Keratinocyte (primary cell): ENCODE data around the gene SIX3. TPM values are rescaled to one million over a fixed set of nuclear protein-coding genes. Genes with fewer than 3 reads are reported as not detected.

Experiments
- DNase-seq: peaks from one replicate; pipeline ENCODE4 v3.0.0-alpha.2; 2011; ENCODE audit warnings: low read depth, missing footprints, low spot score
- FAIRE-seq: peaks from 2 replicates; lab custom pipeline; 2011; peaks lifted over from hg19 to GRCh38; lab: Jason Lieb, UNC
- H2AFZ ChIP-seq: 2 replicates; pipeline ENCODE4 v1.6.0; 2012; ENCODE audit warnings: low read length, control low read depth, inconsistent platforms; ENCODE audit not compliant: control insufficient read depth
- H3K27ac ChIP-seq: 2 replicates; pipeline ENCODE4 v1.5.1; 2011; ENCODE audit warnings: low read length; ENCODE audit not compliant: control insufficient read depth, insufficient read depth
- H3K27me3 ChIP-seq: 3 replicates; pipeline ENCODE4 v1.6.0; 2011; ENCODE audit warnings: low read length; ENCODE audit not compliant: control insufficient read depth, insufficient read depth; ENCODE audit errors: extremely low read depth
- H3K36me3 ChIP-seq, 2 experiments: 2 replicates in 1 of 2; 3 replicates in 1 of 2; pipeline ENCODE4 v1.5.1; 2011; ENCODE audit warnings: low read length in 2 of 2, mild to moderate bottlenecking in 1 of 2; ENCODE audit not compliant: control insufficient read depth in 2 of 2, insufficient read depth in 2 of 2; ENCODE audit errors: extremely low read depth in 1 of 2
- H3K4me1 ChIP-seq: 3 replicates; pipeline ENCODE4 v1.5.1; 2011; ENCODE audit warnings: low read length; ENCODE audit not compliant: control insufficient read depth, insufficient read depth; ENCODE audit errors: extremely low read depth
- H3K4me2 ChIP-seq: 3 replicates; pipeline ENCODE4 v1.6.0; 2011; ENCODE audit warnings: low read depth, low read length; ENCODE audit not compliant: control insufficient read depth, insufficient read depth; ENCODE audit errors: extremely low read depth
- H3K4me3 ChIP-seq, 3 experiments: fragments of 200-600 bp in 1 of 3; sonication (generic) in 1 of 3; 2 replicates in 2 of 3; 3 replicates in 1 of 3; pipeline ENCODE4 v1.5.1; 2011 to 2016; ENCODE audit warnings: low read length in 3 of 3, mild to moderate bottlenecking in 3 of 3, control low read depth in 2 of 3, inconsistent platforms in 1 of 3, low read depth in 1 of 3, mixed read lengths in 1 of 3, mixed run types in 1 of 3, moderate library complexity in 1 of 3; ENCODE audit not compliant: control insufficient read depth in 2 of 3, insufficient read depth in 2 of 3; ENCODE audit errors: extremely low read depth in 1 of 3
- H3K79me2 ChIP-seq: 2 replicates; pipeline ENCODE4 v1.6.0; 2012; ENCODE audit warnings: low read length; ENCODE audit not compliant: control insufficient read depth, insufficient read depth
- H3K9ac ChIP-seq: 3 replicates; pipeline ENCODE4 v1.6.0; 2011; ENCODE audit warnings: low read length; ENCODE audit not compliant: control insufficient read depth, insufficient read depth; ENCODE audit errors: extremely low read depth
- H3K9me1 ChIP-seq: 3 replicates; pipeline ENCODE4 v1.6.0; 2011; ENCODE audit warnings: low read length; ENCODE audit not compliant: control insufficient read depth, insufficient read depth; ENCODE audit errors: extremely low read depth
- H3K9me3 ChIP-seq: 2 replicates; pipeline ENCODE4 v1.5.1; 2012; ENCODE audit warnings: low read depth, low read length; ENCODE audit not compliant: control insufficient read depth
- H4K20me1 ChIP-seq: 3 replicates; pipeline ENCODE4 v1.6.0; 2011; ENCODE audit warnings: low read length; ENCODE audit not compliant: control insufficient read depth, insufficient read depth; ENCODE audit errors: extremely low read depth
- CTCF ChIP-seq, 3 experiments: IDR thresholded peaks in 1 of 3; conservative IDR thresholded peaks in 1 of 3; optimal IDR thresholded peaks in 1 of 3; 2 replicates in 2 of 3; 3 replicates in 1 of 3; pipeline versions ENCODE3 to v1.5.1; 2011; ENCODE audit warnings: low read length in 3 of 3, mild to moderate bottlenecking in 3 of 3, moderate library complexity in 2 of 3, control low read depth in 1 of 3, inconsistent platforms in 1 of 3; ENCODE audit not compliant: insufficient read depth in 2 of 3; ENCODE audit errors: extremely low read depth in 1 of 3
- EZH2 ChIP-seq: IDR thresholded peaks from one replicate; pipeline ENCODE4 v1.6.1; 2012; ENCODE audit warnings: inconsistent platforms, mild to moderate bottlenecking, low read length, moderate library complexity
- dilution Hi-C: fragments of 300-500 bp; cut with MboI; formaldehyde crosslinking; loops from one replicate; pipeline ENCODE4 v1.7.0; 2020; ENCODE audit warnings: low sequenced_read_pairs; ENCODE audit not compliant: extremely low pct_ligation_motif_present
- polyA plus RNA-seq, 5 experiments: library from polyadenylated mRNA; depleted of rRNA in 3 of 5; stranded (reverse) in 3 of 5; stranded (forward) in 1 of 5; unstranded in 1 of 5; fragments of >200 nt; gene quantifications; 1 replicate in 1 of 5; 2 replicates in 3 of 5; 3 replicates in 1 of 5; pipeline versions ENCODE4 v1.2.1 to v1.2.3, GENCODE V29; 2011 to 2012; ENCODE audit warnings: missing spikeins in 2 of 5, low read depth in 1 of 5, low replicate concordance in 1 of 5

The SIX3 gene
- polyA plus RNA-seq, 1 donor (not counting 4 experiments of a cell fraction or from before 2014, with no cell fraction given), result not detected

GRCh38 chr2:44980751-44981713 lies 39.5 kb downstream of the SIX3 start:
- no peak for FAIRE-seq
- dilution Hi-C loops, result no loop called here
- Histone ChIP-seq H3K27ac (no peak overlapping the region), H3K4me1 (no peaks in the 10 kb centered on the region), H3K9me1 (no peaks in the 10 kb centered on the region), H3K9ac (no peak overlapping the region), H3K4me3 (no peak overlapping the region), H3K36me3 (no peaks in the 10 kb centered on the region), H4K20me1 (no peaks in the 10 kb centered on the region), H3K27me3 (peaks cover 5% of the 10 kb centered on the region), H3K79me2 (no peaks in the 10 kb centered on the region), H2AFZ (no peak overlapping the region), H3K9me3 (no peaks in the 10 kb centered on the region), H3K4me2 (no peak overlapping the region)
- TF ChIP-seq CTCF (optimal IDR thresholded peaks at IDR 0.05 in 1 of 3, IDR thresholded peaks at IDR 0.05 in 1 of 3, conservative IDR thresholded peaks at IDR 0.05 in 1 of 3; ENCODE audit: extremely low read depth in 1 of 3, insufficient read depth in 2 of 3, low read length in 3 of 3), result no peak
- no peak for TF ChIP-seq EZH2
- no peak for DNase-seq

GRCh38 chr2:44981714-44982108 lies 40.2 kb downstream of the SIX3 start:
- no peak overlapping the region for H2AFZ ChIP-seq
- H3K4me2 ChIP-seq, result peak overlapping the region; percentile 29

More at GRCh38 chr2:44981714-44982108, 40.2 kb downstream of the SIX3 start:
- TF ChIP-seq CTCF (optimal IDR thresholded peaks at IDR 0.05 in 1 of 3, IDR thresholded peaks at IDR 0.05 in 1 of 3, conservative IDR thresholded peaks at IDR 0.05 in 1 of 3; ENCODE audit: extremely low read depth in 1 of 3, insufficient read depth in 2 of 3, low read length in 3 of 3), result peak; percentile 84 to 97 (median 88)
- TF ChIP-seq EZH2, result no peak
- Histone ChIP-seq H3K9me3 (no peaks in the 10 kb centered on the region), H3K36me3 (no peaks in the 10 kb centered on the region), H3K9me1 (no peaks in the 10 kb centered on the region), H3K9ac (no peak overlapping the region), H3K27me3 (peaks cover 5% of the 10 kb centered on the region), H3K4me1 (no peaks in the 10 kb centered on the region), H3K4me3 (no peak overlapping the region), H4K20me1 (no peaks in the 10 kb centered on the region), H3K27ac (no peak overlapping the region), H3K79me2 (no peaks in the 10 kb centered on the region)
- no peak for DNase-seq
- dilution Hi-C loops, result no loop called here
- peak; percentile 94 for FAIRE-seq
